ENCODE data around the gene AAK1.

The AAK1 gene

DNA sequence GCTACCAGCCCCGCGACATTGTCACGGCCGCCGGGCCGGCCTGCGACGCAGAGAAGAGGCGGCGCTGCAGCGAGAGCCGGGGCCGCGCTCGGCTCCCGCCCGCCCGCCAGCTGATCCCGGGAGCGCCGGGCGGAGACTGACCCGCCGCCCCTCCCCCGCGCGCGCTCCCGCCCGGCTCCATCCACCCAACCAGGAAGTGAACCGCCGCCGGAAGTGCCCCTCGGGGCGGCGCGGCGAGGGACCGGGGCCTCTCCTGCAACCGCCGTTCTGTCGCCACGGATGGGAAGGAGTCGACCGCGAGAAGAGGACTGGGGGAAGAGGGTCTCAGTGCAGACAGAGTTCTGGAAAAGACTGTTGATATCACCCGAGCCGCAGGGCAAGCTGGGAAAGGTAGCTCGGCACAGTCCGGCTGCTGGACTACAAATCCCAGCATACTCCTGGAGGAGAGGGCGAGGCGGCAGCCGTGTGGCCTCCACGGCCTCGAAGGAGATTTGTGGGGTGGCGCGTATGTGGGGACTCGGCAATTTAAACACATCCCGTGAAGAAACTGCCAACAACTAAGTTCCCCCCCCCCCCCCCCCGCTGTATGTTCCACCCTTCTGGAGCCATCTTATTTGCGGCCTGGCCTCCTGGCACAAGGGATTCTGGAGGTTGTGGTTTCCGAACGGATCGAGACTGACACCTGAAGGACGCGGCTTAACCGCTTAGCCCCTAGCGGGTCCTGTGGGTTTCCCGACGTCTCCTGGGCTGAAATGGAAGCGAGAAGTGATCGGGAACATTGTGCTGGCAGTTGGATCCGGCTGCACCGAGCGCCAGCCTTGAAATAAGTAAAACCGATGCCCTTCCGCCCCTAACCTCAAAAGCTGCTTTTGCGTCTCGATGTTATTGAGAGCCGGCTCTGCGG, at the start of gene AAK1:
TSS of gene AAK1 (minus strand) at position 138 of the 904 bp plus-strand sequence. CDS start 699 bp downstream, outside the sequence.
- peak within 1 kb of the TSS; percentile 95 to 97 for H3K27ac ChIP-seq (ENCODE audit: low read depth in 2 of 2, low read length in 2 of 2)
- H3K4me3 ChIP-seq (ENCODE audit: low read length in 2 of 2) = peak within 1 kb of the TSS; percentile 96 to 97
- no peaks in the 10 kb centered on the region for H3K9me3 ChIP-seq (ENCODE audit: control insufficient read depth in 2 of 2, low read length in 2 of 2)
- H3K9ac ChIP-seq (ENCODE audit: low read depth in 1 of 2, low read length in 2 of 2) = peak within 1 kb of the TSS; percentile 88
- peaks cover 11 to 14% of the 10 kb centered on the region in 2 donors for H3K4me1 ChIP-seq (ENCODE audit: control insufficient read depth in 2 of 2, insufficient read depth in 2 of 2, low read length in 2 of 2)
- H3K36me3 ChIP-seq (ENCODE audit: control insufficient read depth in 2 of 2, insufficient read depth in 2 of 2, low read length in 2 of 2) = no peaks in the 10 kb centered on the region
- H3K27me3 ChIP-seq (ENCODE audit: control insufficient read depth in 2 of 2, insufficient read depth in 2 of 2, low read length in 2 of 2) = no peaks in the 10 kb centered on the region

DNA sequence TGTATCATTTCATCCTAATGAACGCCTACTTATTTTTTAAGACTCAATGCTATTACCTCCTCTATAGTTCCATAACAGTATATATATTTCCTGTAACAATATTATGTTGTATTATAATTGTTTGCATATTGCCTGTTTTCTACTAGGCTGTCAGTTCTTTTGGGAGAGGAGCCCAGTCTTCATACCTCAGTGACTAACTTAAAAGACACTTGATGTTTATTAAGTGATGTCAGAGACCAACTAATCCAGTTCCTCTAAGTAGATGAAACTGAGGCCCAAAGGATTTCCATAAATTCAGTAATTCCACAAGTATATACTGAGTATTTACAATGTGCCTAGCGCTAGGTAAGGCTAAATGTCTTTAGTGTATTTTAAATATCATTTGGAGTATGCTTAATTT, 48.9 kb upstream of the AAK1 start:
- H3K4me1 ChIP-seq (ENCODE audit: control insufficient read depth in 2 of 2, insufficient read depth in 2 of 2, low read length in 2 of 2) = no peaks in the 10 kb centered on the region

DNA sequence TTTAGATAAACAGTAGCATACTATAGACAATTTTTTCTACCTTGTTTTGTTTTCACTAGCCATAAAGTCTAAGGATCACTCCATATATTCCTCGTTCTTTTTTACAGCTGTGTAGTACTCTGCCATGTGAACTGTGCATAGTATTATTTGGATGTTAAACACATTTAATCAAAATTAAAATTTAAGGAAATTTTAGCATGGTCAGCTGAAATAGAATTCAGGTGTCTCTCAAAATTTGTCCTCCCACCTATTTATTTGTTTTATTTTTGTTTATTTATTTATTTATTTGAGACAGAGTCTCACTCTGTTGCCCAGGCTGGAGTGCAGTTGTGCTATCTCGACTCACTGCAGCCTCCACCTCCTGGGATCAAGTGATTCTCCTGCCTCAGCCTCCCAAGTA, 46.4 kb upstream of the AAK1 start:
- Histone ChIP-seq H3K9ac (ENCODE audit: low read depth in 1 of 2, low read length in 2 of 2) (no peak overlapping the region), H3K27me3 (ENCODE audit: control insufficient read depth in 2 of 2, insufficient read depth in 2 of 2, low read length in 2 of 2) (no peaks in the 10 kb centered on the region), H3K9me3 (ENCODE audit: control insufficient read depth in 2 of 2, low read length in 2 of 2) (no peaks in the 10 kb centered on the region), H3K27ac (ENCODE audit: low read depth in 2 of 2, low read length in 2 of 2) (no peak overlapping the region), H3K4me1 (ENCODE audit: control insufficient read depth in 2 of 2, insufficient read depth in 2 of 2, low read length in 2 of 2) (no peaks in the 10 kb centered on the region), H3K4me3 (ENCODE audit: low read length in 2 of 2) (no peak overlapping the region), H3K36me3 (ENCODE audit: control insufficient read depth in 2 of 2, insufficient read depth in 2 of 2, low read length in 2 of 2) (no peaks in the 10 kb centered on the region)

More for the DNA sequence above, 48.9 kb upstream of the AAK1 start:
- Histone ChIP-seq H3K36me3 (ENCODE audit: control insufficient read depth in 2 of 2, insufficient read depth in 2 of 2, low read length in 2 of 2) (no peaks in the 10 kb centered on the region), H3K9me3 (ENCODE audit: control insufficient read depth in 2 of 2, low read length in 2 of 2) (no peaks in the 10 kb centered on the region), H3K9ac (ENCODE audit: low read depth in 1 of 2, low read length in 2 of 2) (no peak overlapping the region), H3K27ac (ENCODE audit: low read depth in 2 of 2, low read length in 2 of 2) (no peak overlapping the region), H3K4me3 (ENCODE audit: low read length in 2 of 2) (no peak overlapping the region), H3K27me3 (ENCODE audit: control insufficient read depth in 2 of 2, insufficient read depth in 2 of 2, low read length in 2 of 2) (no peaks in the 10 kb centered on the region)

DNA sequence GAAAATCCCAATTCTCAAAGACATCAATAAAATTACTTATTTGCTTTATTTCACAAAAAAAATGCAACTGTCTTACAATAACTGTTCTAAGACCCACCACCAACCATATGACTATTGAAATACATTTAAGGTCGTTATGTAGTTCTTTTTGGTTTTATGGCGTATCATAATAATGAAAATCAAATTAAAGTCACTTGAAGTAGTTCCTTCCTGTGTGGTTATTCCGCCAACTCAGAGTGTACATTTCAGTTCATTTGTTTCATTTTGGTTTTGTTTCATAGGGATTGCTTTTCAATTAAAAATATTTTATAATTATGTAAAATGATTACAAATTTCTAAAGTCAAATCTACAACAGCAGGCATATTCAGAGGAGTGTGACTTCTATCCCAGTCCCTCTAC, 45.9 kb upstream of the AAK1 start:
- H3K27ac ChIP-seq (ENCODE audit: low read depth in 2 of 2, low read length in 2 of 2) = no peak overlapping the region
- no peak overlapping the region for H3K9ac ChIP-seq (ENCODE audit: low read depth in 1 of 2, low read length in 2 of 2)
- H3K4me1 ChIP-seq (ENCODE audit: control insufficient read depth in 2 of 2, insufficient read depth in 2 of 2, low read length in 2 of 2) = no peaks in the 10 kb centered on the region
- no peaks in the 10 kb centered on the region for H3K36me3 ChIP-seq (ENCODE audit: control insufficient read depth in 2 of 2, insufficient read depth in 2 of 2, low read length in 2 of 2)
- H3K27me3 ChIP-seq (ENCODE audit: control insufficient read depth in 2 of 2, insufficient read depth in 2 of 2, low read length in 2 of 2) = no peaks in the 10 kb centered on the region
- no peak overlapping the region for H3K4me3 ChIP-seq (ENCODE audit: low read length in 2 of 2)
- no peaks in the 10 kb centered on the region for H3K9me3 ChIP-seq (ENCODE audit: control insufficient read depth in 2 of 2, low read length in 2 of 2)

DNA sequence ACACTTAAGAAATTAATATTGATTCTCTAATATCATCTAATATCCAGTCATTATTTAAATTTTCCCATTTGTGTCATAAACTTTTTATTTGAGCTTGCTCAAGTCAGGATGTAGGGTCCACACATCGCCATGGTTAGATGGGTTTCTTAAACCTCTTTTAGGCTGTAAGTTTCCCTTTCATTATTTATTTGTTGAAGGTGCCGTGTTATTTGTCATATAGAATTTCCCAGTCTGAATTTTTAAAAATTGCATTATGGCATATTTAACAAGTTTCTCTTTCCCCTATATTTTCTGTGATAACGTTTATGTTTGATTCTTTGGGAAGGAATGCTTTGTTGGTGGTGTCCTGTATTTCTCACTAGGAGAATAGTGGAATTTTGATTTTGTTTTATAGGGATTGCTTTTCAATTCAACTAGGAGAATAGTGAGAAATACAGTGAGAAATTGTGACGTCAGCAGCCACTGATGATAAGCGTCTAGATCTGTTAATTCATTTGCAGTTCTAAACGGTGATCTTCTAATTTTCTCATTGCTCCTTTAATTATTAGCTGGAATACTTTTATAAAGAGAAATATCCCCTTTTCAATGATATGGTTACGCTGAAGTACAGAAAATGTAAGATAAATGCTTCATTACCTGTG, 44.6 kb upstream of the AAK1 start:
- no peaks in the 10 kb centered on the region for H3K27me3 ChIP-seq (ENCODE audit: control insufficient read depth in 2 of 2, insufficient read depth in 2 of 2, low read length in 2 of 2)
- no peaks in the 10 kb centered on the region for H3K9me3 ChIP-seq (ENCODE audit: control insufficient read depth in 2 of 2, low read length in 2 of 2)
- no peaks in the 10 kb centered on the region for H3K36me3 ChIP-seq (ENCODE audit: control insufficient read depth in 2 of 2, insufficient read depth in 2 of 2, low read length in 2 of 2)
- H3K27ac ChIP-seq (ENCODE audit: low read depth in 2 of 2, low read length in 2 of 2) = no peak overlapping the region
- no peaks in the 10 kb centered on the region for H3K4me1 ChIP-seq (ENCODE audit: control insufficient read depth in 2 of 2, insufficient read depth in 2 of 2, low read length in 2 of 2)
- no peak overlapping the region for H3K9ac ChIP-seq (ENCODE audit: low read depth in 1 of 2, low read length in 2 of 2)
- no peak overlapping the region for H3K4me3 ChIP-seq (ENCODE audit: low read length in 2 of 2)

DNA sequence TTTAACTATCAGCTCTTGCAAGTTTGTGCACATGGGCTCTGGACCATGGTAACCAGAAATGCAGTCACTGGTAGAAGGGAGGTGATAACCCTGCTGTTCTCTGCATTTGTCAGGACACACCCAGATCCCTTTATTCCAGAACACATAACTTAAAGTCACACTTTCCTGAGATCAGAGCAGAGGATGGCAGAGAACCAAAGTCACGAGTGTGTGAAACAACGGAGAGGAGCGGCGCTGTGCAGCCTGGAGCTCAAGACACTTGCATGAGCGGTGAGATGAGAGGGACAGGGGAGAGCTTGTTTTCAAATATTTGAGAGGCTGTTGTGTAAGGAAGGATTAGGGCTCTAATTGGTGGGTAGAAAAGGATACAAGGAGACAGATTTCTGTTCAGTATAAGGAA, 43.3 kb upstream of the AAK1 start:
- Histone ChIP-seq H3K36me3 (ENCODE audit: control insufficient read depth in 2 of 2, insufficient read depth in 2 of 2, low read length in 2 of 2) (no peaks in the 10 kb centered on the region), H3K9me3 (ENCODE audit: control insufficient read depth in 2 of 2, low read length in 2 of 2) (no peaks in the 10 kb centered on the region), H3K27ac (ENCODE audit: low read depth in 2 of 2, low read length in 2 of 2) (no peak overlapping the region), H3K27me3 (ENCODE audit: control insufficient read depth in 2 of 2, insufficient read depth in 2 of 2, low read length in 2 of 2) (no peaks in the 10 kb centered on the region), H3K9ac (ENCODE audit: low read depth in 1 of 2, low read length in 2 of 2) (no peak overlapping the region), H3K4me1 (ENCODE audit: control insufficient read depth in 2 of 2, insufficient read depth in 2 of 2, low read length in 2 of 2) (no peaks in the 10 kb centered on the region), H3K4me3 (ENCODE audit: low read length in 2 of 2) (no peak overlapping the region)

DNA sequence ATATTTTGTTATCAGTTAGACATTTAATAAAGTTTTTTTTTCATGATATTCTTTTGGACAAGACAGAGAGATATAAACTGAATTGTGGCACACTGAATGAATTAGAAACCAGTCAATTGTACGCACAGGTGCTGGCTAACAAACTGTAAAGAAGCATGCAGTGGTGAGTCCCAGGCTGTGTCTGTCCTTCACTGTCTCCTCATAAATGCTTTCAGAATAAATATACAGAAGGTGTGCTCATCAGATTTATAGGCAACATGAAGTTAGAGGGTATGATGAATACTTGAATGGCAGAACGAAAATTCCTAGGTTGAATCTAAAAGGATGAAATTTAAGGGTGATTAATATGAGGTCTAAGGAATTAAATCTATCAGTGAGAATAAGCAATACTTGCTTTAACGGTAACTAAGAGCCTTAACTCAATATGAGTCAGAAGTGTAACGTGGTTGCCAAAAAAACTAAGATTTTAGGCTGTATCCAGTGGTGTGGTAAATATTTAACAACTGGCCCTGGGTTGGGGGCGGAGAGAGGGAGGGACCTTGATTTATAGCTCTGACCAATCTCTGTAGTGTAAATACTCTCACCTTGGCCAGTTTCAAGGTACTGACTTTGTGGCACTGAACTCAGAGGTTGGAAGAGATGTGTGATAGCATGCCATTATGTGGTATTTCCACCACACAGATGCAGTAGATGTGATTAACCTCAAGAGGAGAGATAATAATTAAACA, 41.9 kb upstream of the AAK1 start:
- Histone ChIP-seq H3K4me1 (ENCODE audit: control insufficient read depth in 2 of 2, insufficient read depth in 2 of 2, low read length in 2 of 2) (no peaks in the 10 kb centered on the region), H3K9me3 (ENCODE audit: control insufficient read depth in 2 of 2, low read length in 2 of 2) (no peaks in the 10 kb centered on the region), H3K4me3 (ENCODE audit: low read length in 2 of 2) (no peak overlapping the region), H3K9ac (ENCODE audit: low read depth in 1 of 2, low read length in 2 of 2) (no peak overlapping the region), H3K27me3 (ENCODE audit: control insufficient read depth in 2 of 2, insufficient read depth in 2 of 2, low read length in 2 of 2) (no peaks in the 10 kb centered on the region), H3K27ac (ENCODE audit: low read depth in 2 of 2, low read length in 2 of 2) (no peak overlapping the region), H3K36me3 (ENCODE audit: control insufficient read depth in 2 of 2, insufficient read depth in 2 of 2, low read length in 2 of 2) (no peaks in the 10 kb centered on the region)

DNA sequence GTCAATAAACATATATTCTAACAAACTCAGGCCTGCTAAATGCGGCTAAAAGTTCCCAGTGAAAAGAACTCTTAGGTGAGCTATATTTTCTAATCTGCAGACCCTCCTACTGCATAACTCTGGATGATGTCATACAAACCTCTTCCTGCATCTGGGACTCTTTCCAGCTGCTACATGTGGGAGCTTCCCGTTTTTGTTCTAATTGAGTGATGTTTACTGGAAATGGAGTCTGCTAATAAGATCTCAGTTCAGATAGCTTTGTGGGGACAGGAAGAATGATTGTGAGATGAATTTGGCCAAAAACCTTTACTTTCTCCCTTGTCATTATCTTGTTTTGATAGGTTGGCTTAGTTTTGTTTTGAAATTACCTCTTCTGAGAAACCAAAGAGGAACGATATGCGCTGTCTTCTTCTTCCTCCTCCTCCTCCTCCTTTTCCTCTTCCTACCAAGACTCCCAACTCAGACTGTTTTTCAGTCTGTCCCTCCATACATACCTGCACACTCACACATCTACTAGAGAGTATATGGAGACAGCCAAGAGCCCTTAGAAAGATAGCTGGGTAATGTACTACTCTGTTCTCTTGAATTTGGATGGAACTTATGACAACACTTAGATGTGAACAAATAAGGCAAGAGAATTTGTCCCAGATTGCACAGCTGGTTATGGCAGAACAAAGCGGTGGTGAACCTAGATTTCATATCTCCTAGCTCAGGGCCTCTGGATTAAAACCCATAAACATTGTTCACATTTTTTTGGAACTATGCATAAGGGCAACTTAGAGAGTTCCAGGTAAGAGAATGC, 39.8 kb upstream of the AAK1 start:
- Histone ChIP-seq H3K4me1 (ENCODE audit: control insufficient read depth in 2 of 2, insufficient read depth in 2 of 2, low read length in 2 of 2) (no peaks in the 10 kb centered on the region), H3K9me3 (ENCODE audit: control insufficient read depth in 2 of 2, low read length in 2 of 2) (no peaks in the 10 kb centered on the region), H3K4me3 (ENCODE audit: low read length in 2 of 2) (no peak overlapping the region), H3K9ac (ENCODE audit: low read depth in 1 of 2, low read length in 2 of 2) (no peak overlapping the region), H3K36me3 (ENCODE audit: control insufficient read depth in 2 of 2, insufficient read depth in 2 of 2, low read length in 2 of 2) (no peaks in the 10 kb centered on the region), H3K27ac (ENCODE audit: low read depth in 2 of 2, low read length in 2 of 2) (peak overlapping the region in 1 of 2 donors; percentile 17), H3K27me3 (ENCODE audit: control insufficient read depth in 2 of 2, insufficient read depth in 2 of 2, low read length in 2 of 2) (no peaks in the 10 kb centered on the region)

DNA sequence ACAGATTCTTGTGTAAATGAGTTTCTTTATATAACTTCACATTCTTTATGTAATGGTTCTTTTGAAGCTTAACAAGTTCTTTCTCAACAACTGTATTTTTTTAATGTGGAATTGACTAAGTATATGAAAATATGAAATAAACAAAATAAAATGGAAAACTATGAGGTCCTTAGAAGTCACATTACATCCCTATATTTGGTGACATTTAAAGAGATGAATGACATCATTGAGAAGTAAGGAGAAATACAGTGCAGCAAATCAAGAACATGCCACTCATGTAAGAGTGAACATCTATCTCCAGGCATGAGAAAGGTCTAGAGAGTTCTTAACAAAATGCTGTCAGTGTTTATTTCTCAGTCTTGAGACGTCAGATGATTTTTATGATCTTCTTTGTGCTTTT, 39.0 kb upstream of the AAK1 start:
- Histone ChIP-seq H3K4me1 (ENCODE audit: control insufficient read depth in 2 of 2, insufficient read depth in 2 of 2, low read length in 2 of 2) (no peaks in the 10 kb centered on the region), H3K9me3 (ENCODE audit: control insufficient read depth in 2 of 2, low read length in 2 of 2) (no peaks in the 10 kb centered on the region), H3K27me3 (ENCODE audit: control insufficient read depth in 2 of 2, insufficient read depth in 2 of 2, low read length in 2 of 2) (no peaks in the 10 kb centered on the region), H3K27ac (ENCODE audit: low read depth in 2 of 2, low read length in 2 of 2) (no peak overlapping the region), H3K36me3 (ENCODE audit: control insufficient read depth in 2 of 2, insufficient read depth in 2 of 2, low read length in 2 of 2) (no peaks in the 10 kb centered on the region), H3K9ac (ENCODE audit: low read depth in 1 of 2, low read length in 2 of 2) (peak overlapping the region in 1 of 2 donors; percentile 20), H3K4me3 (ENCODE audit: low read length in 2 of 2) (no peak overlapping the region)

All from mucosa of rectum (tissue), 2 donors.